Mucosa of rectum (tissue), 2 donors: ENCODE results near the gene WNK2.
A peak's percentile ranks its signal among the peaks of the same experiment; 100 is the strongest.

Experiments used
- H3K27ac ChIP-seq, 2 donors: one replicate each; pipeline ENCODE4 v1.7.0; 2013; ENCODE audit warnings: inconsistent platforms in 2 of 2, low read depth in 2 of 2, low read length in 2 of 2
- H3K27me3 ChIP-seq, 2 donors: one replicate each; pipeline ENCODE4 v1.7.0; 2013; ENCODE audit warnings: low read length in 2 of 2; ENCODE audit not compliant: control insufficient read depth in 2 of 2, insufficient read depth in 2 of 2
- H3K36me3 ChIP-seq, 2 donors: one replicate each; pipeline ENCODE4 v1.7.0; 2013; ENCODE audit warnings: low read length in 2 of 2; ENCODE audit not compliant: control insufficient read depth in 2 of 2, insufficient read depth in 2 of 2
- H3K4me1 ChIP-seq, 2 donors: one replicate each; pipeline ENCODE4 v1.7.0; 2013; ENCODE audit warnings: low read length in 2 of 2, mild to moderate bottlenecking in 1 of 2; ENCODE audit not compliant: control insufficient read depth in 2 of 2, insufficient read depth in 2 of 2
- H3K4me3 ChIP-seq, 2 donors: one replicate each; pipeline ENCODE4 v1.7.0; 2013; ENCODE audit warnings: low read length in 2 of 2
- H3K9ac ChIP-seq, 2 donors: one replicate each; pipeline ENCODE4 v1.7.0; 2013; ENCODE audit warnings: low read length in 2 of 2, low read depth in 1 of 2, mild to moderate bottlenecking in 1 of 2
- H3K9me3 ChIP-seq, 2 donors: one replicate each; pipeline ENCODE4 v1.7.0; 2013; ENCODE audit warnings: low read length in 2 of 2; ENCODE audit not compliant: control insufficient read depth in 2 of 2
- donor health status: healthy.
- donor health status: Normal muscosa, but diverticular disease.

Gene WNK2

DNA sequence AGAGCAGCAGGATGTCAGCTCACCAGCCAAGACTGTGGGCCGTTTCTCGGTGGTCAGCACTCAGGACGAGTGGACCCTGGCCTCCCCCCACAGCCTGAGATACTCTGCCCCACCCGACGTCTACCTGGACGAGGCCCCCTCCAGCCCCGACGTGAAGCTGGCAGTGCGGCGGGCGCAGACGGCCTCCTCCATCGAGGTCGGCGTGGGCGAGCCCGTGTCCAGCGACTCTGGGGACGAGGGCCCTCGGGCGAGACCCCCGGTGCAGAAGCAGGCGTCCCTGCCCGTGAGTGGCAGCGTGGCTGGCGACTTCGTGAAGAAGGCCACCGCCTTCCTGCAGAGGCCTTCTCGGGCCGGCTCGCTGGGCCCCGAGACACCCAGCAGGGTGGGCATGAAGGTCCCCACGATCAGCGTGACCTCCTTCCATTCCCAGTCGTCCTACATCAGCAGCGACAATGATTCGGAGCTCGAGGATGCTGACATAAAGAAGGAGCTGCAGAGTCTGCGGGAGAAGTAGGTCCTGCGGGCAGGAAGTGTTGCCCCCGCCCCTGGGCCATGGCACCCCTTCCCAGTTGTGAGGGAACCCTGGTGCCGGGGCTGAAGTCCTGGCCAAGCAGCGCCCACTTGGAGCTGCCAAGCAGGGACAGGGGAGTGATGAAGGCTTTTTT is 108.9 kb downstream of the WNK2 start:
- Histone ChIP-seq H3K27ac (no peak overlapping the region), H3K36me3 (peaks cover 9% of the 10 kb centered on the region in 2 donors), H3K4me3 (no peak overlapping the region), H3K4me1 (peaks cover 8 to 14% of the 10 kb centered on the region in 2 donors), H3K27me3 (no peaks in the 10 kb centered on the region), H3K9me3 (no peaks in the 10 kb centered on the region), H3K9ac (no peak overlapping the region)

DNA sequence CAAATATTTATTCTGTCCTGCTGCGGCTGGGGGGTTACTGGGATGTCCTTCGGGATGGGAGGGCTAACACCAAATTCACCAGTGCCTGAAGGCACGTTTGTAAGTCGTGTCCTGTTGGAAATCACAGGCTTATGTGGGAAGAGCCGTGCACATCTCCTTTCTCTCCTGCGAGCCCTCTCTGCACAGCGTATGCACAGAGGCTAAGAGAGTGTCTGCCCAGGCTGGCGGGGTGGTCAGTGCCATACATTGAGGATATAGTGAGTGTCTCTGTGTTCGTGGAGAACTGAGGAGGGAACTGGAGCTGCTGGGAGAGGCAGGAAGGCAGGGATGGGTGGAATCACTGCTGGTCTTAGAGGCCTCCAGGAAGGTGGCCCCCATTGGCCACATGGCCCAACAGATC is 110.1 kb downstream of the WNK2 start:
- Histone ChIP-seq H3K27ac (no peak overlapping the region), H3K9ac (no peak overlapping the region), H3K4me3 (no peak overlapping the region), H3K27me3 (no peaks in the 10 kb centered on the region), H3K4me1 (peaks cover 19 to 26% of the 10 kb centered on the region in 2 donors), H3K9me3 (no peaks in the 10 kb centered on the region), H3K36me3 (peaks cover 9 to 11% of the 10 kb centered on the region in 2 donors)

DNA sequence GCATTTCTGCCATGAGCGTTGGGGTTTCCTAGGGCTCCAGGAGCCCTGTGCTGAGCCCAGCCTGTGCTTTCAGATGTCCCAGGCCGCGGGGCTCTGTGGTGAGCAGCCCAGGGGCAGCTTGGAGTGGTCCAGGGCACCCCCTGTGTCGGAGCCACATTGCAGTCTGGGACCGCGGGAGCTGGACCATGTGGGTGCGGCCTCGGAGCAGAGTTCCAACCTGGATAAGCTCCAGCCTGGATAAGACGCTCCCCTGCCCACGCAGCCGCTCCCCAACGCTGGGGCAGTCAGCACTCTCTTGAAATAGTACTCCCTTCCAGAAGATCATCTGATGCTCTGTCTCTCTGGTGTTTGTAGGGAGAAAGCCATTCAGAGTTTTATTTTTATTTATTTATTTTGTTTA is 111.1 kb downstream of the WNK2 start:
- H3K9ac ChIP-seq = no peak overlapping the region
- H3K4me1 ChIP-seq = peaks cover 22 to 35% of the 10 kb centered on the region in 2 donors
- no peak overlapping the region for H3K4me3 ChIP-seq
- peak overlapping the region in 1 of 2 donors; percentile 13 for H3K27ac ChIP-seq
- H3K36me3 ChIP-seq = peaks cover 9 to 11% of the 10 kb centered on the region in 2 donors
- no peaks in the 10 kb centered on the region for H3K9me3 ChIP-seq
- no peaks in the 10 kb centered on the region for H3K27me3 ChIP-seq

DNA sequence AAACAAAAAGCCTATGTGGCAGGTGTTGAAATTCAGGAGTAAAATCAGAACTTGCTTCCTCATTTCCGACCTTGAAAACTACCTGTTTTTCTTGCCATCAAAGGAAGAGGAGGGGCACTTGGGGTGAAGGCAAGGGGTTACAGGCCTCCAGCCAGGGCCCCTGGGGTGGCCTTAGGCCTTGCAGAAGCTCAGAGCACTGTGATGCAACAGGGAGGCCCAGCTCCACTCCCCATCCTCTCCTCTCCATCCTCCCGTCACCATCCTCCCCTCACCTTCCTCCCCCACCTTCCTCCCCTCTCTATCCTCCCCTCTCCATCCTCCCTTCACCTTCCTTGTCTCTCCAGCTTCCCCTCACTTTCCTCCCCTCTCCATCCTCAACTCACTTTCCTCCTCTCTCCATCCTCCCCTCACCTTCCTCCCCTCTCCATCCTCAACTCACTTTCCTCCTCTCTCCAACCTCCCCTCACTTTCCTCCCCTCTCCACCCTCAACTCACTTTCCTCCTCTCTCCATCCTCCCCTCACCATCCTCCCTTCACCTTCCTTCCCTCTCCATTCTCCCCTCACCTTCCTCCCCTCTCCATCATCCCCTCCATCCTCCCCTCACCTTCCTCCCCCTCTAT is 111.6 kb downstream of the WNK2 start:
- Histone ChIP-seq H3K4me3 (no peak overlapping the region), H3K4me1 (peaks cover 26 to 40% of the 10 kb centered on the region in 2 donors), H3K27me3 (no peaks in the 10 kb centered on the region), H3K9me3 (no peaks in the 10 kb centered on the region), H3K27ac (peak overlapping the region in 1 of 2 donors; percentile 34), H3K9ac (no peak overlapping the region), H3K36me3 (peaks cover 9 to 13% of the 10 kb centered on the region in 2 donors)

DNA sequence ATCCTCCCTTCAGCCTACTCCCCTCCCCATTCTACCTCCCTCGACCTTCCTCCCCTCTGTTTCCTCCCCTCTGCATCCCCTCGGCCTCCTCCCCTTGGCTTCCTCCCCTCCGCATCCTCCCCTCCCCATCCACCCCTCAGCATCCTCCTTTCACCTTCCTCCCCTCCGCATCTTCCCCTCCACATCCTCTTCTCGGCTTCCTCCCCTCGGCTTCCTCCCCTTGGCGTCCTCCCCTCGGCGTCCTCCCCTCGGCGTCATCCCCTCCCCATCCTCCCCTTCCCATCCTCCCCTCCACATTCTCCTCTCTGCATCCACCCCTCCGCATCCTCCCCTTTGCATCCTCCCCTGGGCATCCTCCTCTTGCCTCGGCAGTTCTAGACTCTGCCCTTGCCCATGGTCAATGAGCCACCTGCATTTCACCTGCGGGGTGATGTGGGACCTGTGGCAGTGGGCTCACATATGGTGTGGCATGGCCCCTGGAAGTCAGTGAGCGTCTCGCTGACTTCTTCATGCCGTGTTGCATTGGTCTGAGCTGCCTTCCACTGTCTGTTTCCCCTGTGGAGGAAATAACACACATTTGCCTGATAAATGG is 113.0 kb downstream of the WNK2 start:
- Histone ChIP-seq H3K9ac (peak overlapping the region in 1 of 2 donors; percentile 5), H3K4me3 (no peak overlapping the region), H3K4me1 (peaks cover 29 to 44% of the 10 kb centered on the region in 2 donors), H3K27ac (no peak overlapping the region), H3K36me3 (peaks cover 9 to 14% of the 10 kb centered on the region in 2 donors), H3K27me3 (no peaks in the 10 kb centered on the region), H3K9me3 (no peaks in the 10 kb centered on the region)

DNA sequence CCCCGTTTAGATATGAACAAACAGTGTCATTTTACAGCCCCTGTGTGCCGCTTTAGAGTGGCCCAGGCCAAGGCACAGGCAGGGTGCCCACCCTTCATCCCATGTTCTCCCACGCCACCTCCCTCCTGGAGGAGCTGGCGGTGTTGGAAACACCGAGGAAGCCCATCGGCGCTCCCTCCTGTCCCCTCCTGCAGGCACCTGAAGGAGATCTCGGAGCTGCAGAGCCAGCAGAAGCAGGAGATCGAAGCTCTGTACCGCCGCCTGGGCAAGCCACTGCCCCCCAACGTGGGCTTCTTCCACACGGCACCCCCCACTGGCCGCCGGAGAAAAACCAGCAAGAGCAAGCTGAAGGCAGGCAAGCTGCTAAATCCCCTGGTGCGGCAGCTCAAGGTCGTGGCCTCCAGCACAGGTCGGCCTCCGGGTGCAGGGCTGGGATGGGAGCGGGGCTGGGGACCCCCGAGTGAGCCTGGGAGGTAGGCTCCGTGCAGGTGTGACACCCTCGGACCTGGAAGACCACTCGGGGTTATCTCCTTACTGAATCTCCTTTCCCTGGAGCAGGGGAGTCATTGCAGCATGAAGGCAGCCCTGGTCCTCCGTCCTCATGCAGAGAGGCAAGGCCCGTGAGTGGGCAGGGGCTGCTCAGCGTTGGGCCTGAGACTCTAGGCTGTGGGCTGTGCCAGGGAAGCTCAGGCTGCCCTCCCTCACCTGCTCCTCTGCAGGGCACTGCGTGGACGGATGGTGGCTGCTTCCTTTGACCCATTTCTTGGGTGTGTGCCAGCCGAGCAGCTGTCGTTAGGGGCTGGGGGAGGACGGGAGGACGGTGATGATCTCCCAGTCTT is 113.9 kb downstream of the WNK2 start:
- H3K4me3 ChIP-seq = no peak overlapping the region
- peaks cover 31 to 44% of the 10 kb centered on the region in 2 donors for H3K4me1 ChIP-seq
- H3K27ac ChIP-seq = peak overlapping the region; percentile 54 to 65
- H3K9ac ChIP-seq = peak overlapping the region in 1 of 2 donors; percentile 41
- no peaks in the 10 kb centered on the region for H3K9me3 ChIP-seq
- no peaks in the 10 kb centered on the region for H3K27me3 ChIP-seq
- H3K36me3 ChIP-seq = peaks cover 1 to 14% of the 10 kb centered on the region in 2 donors

DNA sequence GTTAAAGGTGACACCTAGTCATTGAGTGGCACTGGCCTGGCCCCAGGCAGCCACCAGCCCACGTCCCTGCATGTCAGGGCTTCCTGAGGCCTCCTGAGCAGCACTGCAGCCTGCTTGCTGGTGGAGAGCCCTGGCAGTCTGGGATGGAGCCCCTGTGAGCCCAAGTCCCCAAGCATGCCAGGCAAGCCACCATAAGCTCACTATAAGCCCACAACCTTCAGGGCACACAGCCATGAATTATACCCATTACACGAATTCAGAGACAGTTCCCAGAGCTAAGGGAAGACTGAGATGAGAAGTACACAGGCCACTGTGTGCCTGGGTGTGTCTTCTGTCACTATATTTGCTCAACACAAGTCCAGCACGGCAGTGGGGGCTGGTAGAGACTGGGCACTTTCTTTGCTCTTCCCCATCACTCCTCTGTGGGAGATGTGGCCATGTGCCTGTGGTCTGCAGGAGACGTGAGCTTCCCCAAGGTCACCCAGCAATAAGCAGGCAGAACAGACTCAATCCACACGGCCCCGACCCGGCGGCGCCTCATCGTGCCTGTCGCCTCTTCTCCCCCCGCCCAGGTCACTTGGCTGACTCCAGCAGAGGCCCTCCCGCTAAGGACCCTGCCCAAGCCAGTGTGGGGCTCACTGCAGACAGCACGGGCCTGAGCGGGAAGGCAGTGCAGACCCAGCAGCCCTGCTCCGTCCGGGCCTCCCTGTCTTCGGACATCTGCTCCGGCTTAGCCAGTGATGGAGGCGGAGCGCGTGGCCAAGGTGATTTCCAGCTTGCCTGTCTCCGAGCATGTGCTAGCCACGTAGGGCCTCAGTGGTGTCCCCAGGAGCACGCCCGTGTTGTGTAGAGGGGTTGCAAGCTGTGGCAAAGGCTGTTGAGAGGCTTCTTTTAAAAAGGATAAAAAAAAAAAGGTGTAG is 114.8 kb downstream of the WNK2 start:
- Histone ChIP-seq H3K27ac (peak overlapping the region; percentile 54 to 65), H3K4me1 (peaks cover 31 to 44% of the 10 kb centered on the region in 2 donors), H3K27me3 (no peaks in the 10 kb centered on the region), H3K9me3 (no peaks in the 10 kb centered on the region), H3K4me3 (no peak overlapping the region), H3K36me3 (peaks cover 0 to 11% of the 10 kb centered on the region in 2 donors), H3K9ac (peak overlapping the region in 1 of 2 donors; percentile 41)

DNA sequence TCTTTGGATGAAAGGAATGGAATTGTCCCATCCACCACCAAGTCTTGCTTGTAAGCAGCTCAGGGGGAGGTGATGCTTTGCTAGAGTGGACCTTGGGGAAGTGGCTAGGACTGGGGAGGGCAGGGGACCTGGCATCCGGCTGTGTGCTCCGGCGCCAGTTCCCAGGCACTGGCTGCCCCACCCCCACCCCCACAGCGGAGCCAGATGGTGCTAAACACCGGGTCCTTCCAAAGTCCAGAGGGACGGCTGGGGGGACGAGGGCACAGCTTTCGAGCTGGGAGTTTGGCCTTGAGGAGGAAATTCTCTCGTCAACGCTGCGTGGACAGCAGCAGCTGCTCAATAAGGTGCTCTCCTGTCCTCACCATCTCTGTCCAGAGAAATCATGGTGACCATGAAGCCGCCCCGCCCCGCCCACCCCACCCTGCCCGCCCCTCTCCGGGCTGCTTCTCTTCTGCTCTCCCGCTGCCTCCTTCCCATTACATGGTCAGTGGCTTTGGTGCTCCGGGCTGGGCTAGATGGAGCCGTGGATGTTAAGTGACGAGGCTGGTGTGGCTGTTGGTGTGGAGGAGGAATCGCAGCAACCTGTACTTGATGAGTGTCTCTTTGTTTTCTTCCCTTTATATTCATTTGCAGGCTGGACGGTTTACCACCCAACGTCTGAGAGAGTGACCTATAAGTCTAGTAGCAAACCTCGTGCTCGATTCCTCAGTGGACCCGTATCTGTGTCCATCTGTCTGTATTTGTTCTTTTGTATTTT is 115.7 kb downstream of the WNK2 start:
- no peaks in the 10 kb centered on the region for H3K27me3 ChIP-seq

DNA sequence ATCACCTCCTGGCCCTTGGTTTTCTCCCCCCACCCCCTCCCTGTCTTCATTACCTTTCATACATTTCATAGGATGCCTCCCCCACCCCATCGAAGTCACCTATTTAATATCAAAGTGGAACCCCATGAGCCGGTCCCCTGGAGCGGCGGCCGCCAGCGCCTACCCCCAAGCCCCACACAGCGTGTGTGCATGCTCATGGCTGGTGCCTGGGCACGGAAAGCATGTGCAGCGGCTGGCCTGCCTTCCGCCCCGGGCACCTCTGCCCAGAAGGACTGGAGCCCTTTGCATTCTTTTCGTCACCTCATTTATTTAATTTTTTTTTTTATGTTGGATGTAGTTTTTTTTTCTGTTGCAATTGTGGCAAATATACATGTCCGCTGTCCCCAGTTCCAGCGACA is 116.2 kb downstream of the WNK2 start:
- Histone ChIP-seq H3K4me1 (peaks cover 28 to 36% of the 10 kb centered on the region in 2 donors), H3K27ac (no peak overlapping the region), H3K4me3 (no peak overlapping the region), H3K9me3 (no peaks in the 10 kb centered on the region), H3K27me3 (no peaks in the 10 kb centered on the region), H3K36me3 (peaks cover 0 to 11% of the 10 kb centered on the region in 2 donors), H3K9ac (no peak overlapping the region)

More for the DNA sequence above, 115.7 kb downstream of the WNK2 start:
- H3K9me3 ChIP-seq = no peaks in the 10 kb centered on the region
- H3K9ac ChIP-seq = peak overlapping the region in 1 of 2 donors; percentile 33
- H3K36me3 ChIP-seq = peaks cover 0 to 11% of the 10 kb centered on the region in 2 donors
- H3K27ac ChIP-seq = no peak overlapping the region
- no peak overlapping the region for H3K4me3 ChIP-seq
- peaks cover 28 to 42% of the 10 kb centered on the region in 2 donors for H3K4me1 ChIP-seq
